Transverse colon (tissue), 4 donors: Measurements from ENCODE around the gene BACH2. TPM values are rescaled to one million over a fixed set of nuclear protein-coding genes. Genes with fewer than 3 reads are reported as not detected.
A peak's percentile ranks its signal among the peaks of the same experiment; 100 is the strongest.
"Not testable (repeated sequence)": the region's sequence is repeated elsewhere in the genome, so short reads cannot be mapped to it uniquely, and the experiment has no call there.

Source experiments
- DNase-seq: peaks from one replicate; pipeline ENCODE4 v3.0.0-alpha.2; 2019
- H3K27ac ChIP-seq, 4 donors: fragments of 200-600 bp; sonication (generic); 2 replicates each; pipeline ENCODE4 v1.5.1; 2016 to 2018; ENCODE audit warnings: inconsistent platforms in 4 of 4
- H3K27me3 ChIP-seq: fragments of 200-600 bp; sonication (generic); 2 replicates; pipeline ENCODE4 v1.5.1; 2017; ENCODE audit warnings: inconsistent platforms
- H3K36me3 ChIP-seq, 4 donors: fragments of 200-600 bp; sonication (generic); 2 replicates each; pipeline ENCODE4 v1.5.1; 2017 to 2019; ENCODE audit warnings: inconsistent platforms in 4 of 4
- H3K4me1 ChIP-seq, 4 donors: fragments of 200-600 bp; sonication (generic); 2 replicates each; pipeline ENCODE4 v1.5.1; 2017 to 2020; ENCODE audit warnings: inconsistent platforms in 4 of 4
- H3K4me3 ChIP-seq, 4 donors: fragments of 200-600 bp; sonication (generic); 1 replicate in 1 of 4; 2 replicates in 3 of 4; pipeline versions ENCODE4 v1.5.1 to v1.6.1; 2017 to 2019; ENCODE audit warnings: inconsistent platforms in 4 of 4
- H3K9me3 ChIP-seq, 2 donors: fragments of 200-600 bp; sonication (generic); 2 replicates each; pipeline ENCODE4 v1.5.1; 2017 to 2019; ENCODE audit warnings: inconsistent platforms in 2 of 2
- CTCF ChIP-seq, 5 experiments: fragments of 200-600 bp in 3 of 5; fragments of 450-650 bp in 2 of 5; sonication (generic) in 3 of 5; IDR thresholded peaks; 1 replicate in 2 of 5; 2 replicates in 3 of 5; pipeline ENCODE4 v1.5.1; 2016 to 2017; ENCODE audit warnings: antibody characterized with exemption in 5 of 5, inconsistent platforms in 3 of 5, mild to moderate bottlenecking in 2 of 5, moderate library complexity in 1 of 5
- EP300 ChIP-seq: sonication (generic); formaldehyde crosslinking; IDR thresholded peaks from one replicate; pipeline ENCODE4 v1.6.1; 2017; ENCODE audit warnings: antibody characterized with exemption, low read depth
- POLR2A ChIP-seq: fragments of 450-650 bp; IDR thresholded peaks from one replicate; pipeline ENCODE4 v1.6.1; 2016; ENCODE audit warnings: antibody characterized with exemption, mild to moderate bottlenecking, moderate library complexity
- POLR2AphosphoS5 ChIP-seq, 3 donors: sonication (generic); formaldehyde crosslinking; IDR thresholded peaks; one replicate each; pipeline ENCODE4 v1.6.1; 2016; ENCODE audit warnings: antibody characterized with exemption in 3 of 3
- WGBS, 2 donors: methylation state at CpG; one replicate each; pipeline ENCODE4 v1.1.5; 2018; ENCODE audit warnings: low coverage in 1 of 2; 5-methylcytosine and 5-hydroxymethylcytosine counted together
- in situ Hi-C, 4 donors: fragments of 200-750 bp; cut with MboI; loops; one replicate each; pipeline versions ENCODE4 v1.15.0 to v1.15.1; 2017; ENCODE audit warnings: low sequenced_read_pairs in 3 of 4, low pct_ligation_motif_present in 1 of 4, low pct_unique_long_range_greater_than_20kb in 1 of 4
- intact Hi-C: fragments of 100-400 bp; cut with DNase I; formaldehyde crosslinking; loops from one replicate; pipeline ENCODE4 v1.15.1; 2023; ENCODE audit warnings: low total_unique reads
- total RNA-seq, 4 donors: library from RNA; depleted of rRNA; stranded (reverse); fragments of >200 nt; gene quantifications; one replicate each; pipeline ENCODE4 v1.1.0, GENCODE V29; 2016

Gene BACH2
- total RNA-seq, 4 donors from 2014 or later: 0.20 to 7.5 (median 2.4) TPM

- in situ Hi-C loops: no loop called here
- no peaks in the 10 kb centered on the region for H3K36me3 ChIP-seq
- 93% methylated on average over 1 of the region's 1 CpG; no CpG with 5 or more reads in 1 of the 2 donors for WGBS, 2 donors
Measured at GRCh38 chr6:89975366-89975765, 321.3 kb downstream of the BACH2 start.

GRCh38 chr6:89974834-89975233 is 321.8 kb downstream of the BACH2 start:
- Histone ChIP-seq H3K36me3 (no peaks in the 10 kb centered on the region), H3K27ac (no peak overlapping the region), H3K4me3 (no peak overlapping the region), H3K9me3 (no peaks in the 10 kb centered on the region), H3K27me3 (no peaks in the 10 kb centered on the region), H3K4me1 (peaks cover 4 to 14% (median 7%) of the 10 kb centered on the region in 4 donors)
- TF ChIP-seq CTCF (IDR thresholded peaks at IDR 0.05) (no peak), EP300 (no peak), POLR2A (no peak), POLR2AphosphoS5 (IDR thresholded peaks at IDR 0.05) (no peak)
- DNase-seq: no peak
- 70 to 82% methylated on average over 2 to 3 of the region's 3 CpGs for WGBS, 2 donors
- intact Hi-C loops (no loop called here), in situ Hi-C loops (loop anchor here in 3 of 4 donors (25.0 kb wide), 2 partner anchors 312 to 412 kb away; partner anchors contain the start of gene BACH2 (in 2 of the 3))

More at GRCh38 chr6:89975366-89975765, 321.3 kb downstream of the BACH2 start:
- H3K27me3 ChIP-seq: no peaks in the 10 kb centered on the region
- DNase-seq: no peak
- no peaks in the 10 kb centered on the region for H3K9me3 ChIP-seq
- no peak overlapping the region for H3K27ac ChIP-seq
- intact Hi-C loops: no loop called here
- H3K4me3 ChIP-seq: no peak overlapping the region
- TF ChIP-seq EP300: no peak
- peaks cover 4 to 14% (median 7%) of the 10 kb centered on the region in 4 donors for H3K4me1 ChIP-seq

- H3K27me3 ChIP-seq: no peaks in the 10 kb centered on the region
- intact Hi-C loops: no loop called here
- 92 to 96% methylated on average over 5 to 9 of the region's 9 CpGs for WGBS, 2 donors
Measured at GRCh38 chr6:89972025-89972381, 324.6 kb downstream of the BACH2 start.

GRCh38 chr6:89971338-89972024 is 325.2 kb downstream of the BACH2 start:
- in situ Hi-C loops: loop anchor here in 3 of 4 donors (25.0 kb wide), 2 partner anchors 316 to 416 kb away; partner anchors contain the start of gene BACH2 (in 2 of the 3)
- H3K4me1 ChIP-seq, H3K9me3 ChIP-seq, DNase-seq, intact Hi-C loops, H3K36me3 ChIP-seq, H3K27ac ChIP-seq, H3K27me3 ChIP-seq, H3K4me3 ChIP-seq: not testable (repeated sequence)
- 87% methylated on average over 9 of the region's 9 CpGs for WGBS, 2 donors

More at GRCh38 chr6:89972025-89972381, 324.6 kb downstream of the BACH2 start:
- Histone ChIP-seq H3K36me3 (no peaks in the 10 kb centered on the region), H3K27ac (no peak overlapping the region), H3K9me3 (no peaks in the 10 kb centered on the region), H3K4me1 (peaks cover 4 to 7% (median 4%) of the 10 kb centered on the region in 4 donors), H3K4me3 (no peak overlapping the region)
- in situ Hi-C loops: loop anchor here in 3 of 4 donors (25.0 kb wide), 2 partner anchors 315 to 415 kb away; partner anchors contain the start of gene BACH2 (in 2 of the 3)
- TF ChIP-seq POLR2A (no peak), CTCF (IDR thresholded peaks at IDR 0.05) (no peak)
- no peak for DNase-seq

- Histone ChIP-seq H3K27me3 (no peaks in the 10 kb centered on the region), H3K27ac (no peak overlapping the region), H3K4me1 (no peaks in the 10 kb centered on the region), H3K4me3 (no peak overlapping the region), H3K36me3 (no peaks in the 10 kb centered on the region), H3K9me3 (no peaks in the 10 kb centered on the region)
- intact Hi-C loops (no loop called here), in situ Hi-C loops (loop anchor here in 3 of 4 donors (25.0 kb wide), 2 partner anchors 317 to 417 kb away; partner anchors contain the start of gene BACH2 (in 2 of the 3))
- DNase-seq: no peak
- TF ChIP-seq CTCF (IDR thresholded peaks at IDR 0.05): peak; percentile 52 to 71 (median 58)
- TF ChIP-seq POLR2AphosphoS5 (IDR thresholded peaks at IDR 0.05): no peak
- TF ChIP-seq POLR2A: no peak
- no peak for TF ChIP-seq EP300
- WGBS, 2 donors: 26 to 31% methylated on average over 6 to 8 of the region's 8 CpGs
Measured at GRCh38 chr6:89970609-89971337, 325.9 kb downstream of the BACH2 start.
